K562 (cell line): ENCODE results near the gene GZMB. TPM values are rescaled to one million over a fixed set of nuclear protein-coding genes. Genes with fewer than 3 reads are reported as not detected.

Experiments used
- ATAC-seq: fragments of 200-7000 bp; cut with Tn5 transposase; 3 replicates; pipeline ENCODE4 v1.9.1; 2020; ENCODE audit warnings: moderate library complexity
- BruUV-seq: library from RNA; stranded (reverse); fragments of 400-500 nt; replicated peaks from 2 replicates; lab custom pipeline; 2021; lab: Mats Ljungman, UMichigan
- CTCF ChIA-PET: fragments of 300-600 bp; formaldehyde crosslinking; extraction: SDS; loops from one replicate; lab custom pipeline; 2021; ENCODE audit warnings: low intra/inter-chr PET ratio; lab: Yijun Ruan, JAX
- POLR2A ChIA-PET: fragments of 300-600, 350-650 bp; sonication (Branson Sonifier 250); formaldehyde crosslinking; extraction: SDS; loops from one replicate; lab custom pipeline; 2021; ENCODE audit warnings: antibody characterized with exemption, inconsistent platforms; lab: Yijun Ruan, JAX
- DNase-seq, 4 experiments: peaks; one replicate each; pipeline versions ENCODE4 v3.0.0 to v3.0.0-alpha.2; 2011 to 2018; ENCODE audit warnings: low spot score in 3 of 4, mixed read lengths in 3 of 4; ENCODE audit errors: extremely low read depth in 1 of 4
- FAIRE-seq: peaks from 2 replicates; lab custom pipeline; 2011; peaks lifted over from hg19 to GRCh38; lab: Jason Lieb, UNC
- H2AFZ ChIP-seq: 2 replicates; pipeline ENCODE4 v1.6.0; 2011; ENCODE audit warnings: low read depth, low read length, control low read depth, inconsistent platforms
- H3K27ac ChIP-seq: fragments of 200-600 bp; 3 replicates; pipeline ENCODE4 v1.8.0; 2011; ENCODE audit warnings: low read depth, mild to moderate bottlenecking, control low read depth, inconsistent platforms, low read length, moderate library complexity, mixed read lengths; ENCODE audit errors: extremely low read depth
- H3K27me3 ChIP-seq, 2 experiments: fragments of 300-600 bp in 1 of 2; 2 replicates in 1 of 2; 3 replicates in 1 of 2; pipeline versions ENCODE4 v1.6.0 to v1.8.0; 2011; ENCODE audit warnings: inconsistent platforms in 2 of 2, low read length in 2 of 2, mild to moderate bottlenecking in 1 of 2, mixed read lengths in 1 of 2, moderate library complexity in 1 of 2; ENCODE audit not compliant: control insufficient read depth in 2 of 2, insufficient read depth in 2 of 2
- H3K36me3 ChIP-seq: fragments of 300-600 bp; 3 replicates; pipeline ENCODE4 v1.8.0; 2011; ENCODE audit warnings: mild to moderate bottlenecking, low read length, inconsistent platforms; ENCODE audit not compliant: control insufficient read depth, insufficient read depth
- H3K4me1 ChIP-seq, 2 experiments: fragments of 200-600 bp in 1 of 2; replicated peaks in 1 of 2; 2 replicates in 1 of 2; 3 replicates in 1 of 2; pipeline versions ENCODE4 v1.5.1 to v1.8.0; 2011; ENCODE audit warnings: inconsistent platforms in 2 of 2, low read length in 2 of 2, mild to moderate bottlenecking in 1 of 2, mixed read lengths in 1 of 2, moderate library complexity in 1 of 2; ENCODE audit not compliant: control insufficient read depth in 2 of 2, insufficient read depth in 2 of 2
- H3K4me2 ChIP-seq: 2 replicates; pipeline ENCODE4 v1.6.1; 2011; ENCODE audit warnings: low read length, control low read depth, inconsistent platforms, mixed read lengths; ENCODE audit not compliant: insufficient read depth
- H3K4me3 ChIP-seq: fragments of 200-600 bp; sonication (generic), shearing (Covaris generic); 2 replicates; pipeline ENCODE4 v1.5.1; 2016; ENCODE audit warnings: control low read depth, inconsistent platforms
- H3K79me2 ChIP-seq: fragments of 200-600 bp; 3 replicates; pipeline ENCODE4 v1.8.0; 2011; ENCODE audit warnings: low read length, inconsistent platforms; ENCODE audit not compliant: control insufficient read depth, insufficient read depth
- H3K9ac ChIP-seq, 2 experiments: 2 replicates each; pipeline versions ENCODE4 v1.6.0 to v1.6.1; 2011; ENCODE audit warnings: low read depth in 2 of 2, low read length in 2 of 2, control low read depth in 1 of 2, inconsistent platforms in 1 of 2, mild to moderate bottlenecking in 1 of 2, mixed read lengths in 1 of 2; ENCODE audit not compliant: insufficient read depth in 1 of 2
- H3K9me1 ChIP-seq: one replicate; pipeline ENCODE4 v1.6.0; 2011; ENCODE audit warnings: inconsistent platforms, mild to moderate bottlenecking, low read length, moderate library complexity; ENCODE audit not compliant: control insufficient read depth, insufficient read depth
- H3K9me3 ChIP-seq: replicated peaks from 2 replicates; pipeline ENCODE4 v1.5.1; 2011; ENCODE audit warnings: low read depth, low read length, inconsistent platforms; ENCODE audit not compliant: control insufficient read depth, insufficient read depth
- H4K20me1 ChIP-seq: replicated peaks from 2 replicates; pipeline ENCODE4 v1.6.1; 2011; ENCODE audit warnings: low read length, inconsistent platforms, mixed read lengths; ENCODE audit not compliant: control insufficient read depth, insufficient read depth
- GABPA ChIP-seq: fragments of 200-800 bp; sonication (Bioruptor generic); conservative IDR thresholded peaks from 2 replicates; pipeline ENCODE4 v1.6.1; 2016; ENCODE audit warnings: low read depth, missing genetic modification characterization, missing compliant biosample characterization
- HDAC1 ChIP-seq, 2 experiments: fragments of 450-650 bp; IDR thresholded peaks; 2 replicates each; pipeline ENCODE4 v1.6.1; 2016 to 2017; ENCODE audit warnings: inconsistent platforms in 1 of 2, mild to moderate bottlenecking in 1 of 2, moderate library complexity in 1 of 2
- HNRNPH1 ChIP-seq: fragments of 200-400 bp; formaldehyde crosslinking; optimal IDR thresholded peaks from 2 replicates; pipeline ENCODE3; 2017; ENCODE audit warnings: low read depth, mild to moderate bottlenecking, low read length, moderate library complexity
- RBM14 ChIP-seq: fragments of 200-400 bp; formaldehyde crosslinking; IDR thresholded peaks from 2 replicates; pipeline ENCODE4 v1.6.1; 2018; ENCODE audit warnings: low read depth, mild to moderate bottlenecking, low read length, moderate library complexity, borderline replicate concordance; ENCODE audit not compliant: insufficient read depth
- THRAP3 ChIP-seq: fragments of 450-650 bp; IDR thresholded peaks from 2 replicates; pipeline ENCODE4 v1.6.1; 2016; ENCODE audit warnings: mild to moderate bottlenecking, inconsistent platforms, borderline replicate concordance
- ZBTB17 ChIP-seq: fragments of 450-650 bp; formaldehyde crosslinking; IDR thresholded peaks from 2 replicates; pipeline ENCODE4 v1.4.0; 2020; ENCODE audit warnings: mild to moderate bottlenecking
- ZC3H8 ChIP-seq: fragments of 450-650 bp; IDR thresholded peaks from 2 replicates; pipeline ENCODE4 v1.6.1; 2017
- ZNF175 ChIP-seq: fragments of 200-800 bp; sonication (Bioruptor generic); IDR thresholded peaks from 2 replicates; pipeline ENCODE4 v1.6.1; 2016; ENCODE audit warnings: low read depth, mild to moderate bottlenecking, missing genetic modification characterization, missing compliant biosample characterization
- WGBS: fragments of 100-300 bp; shearing (Covaris generic); methylation state at CpG from one replicate; pipeline ENCODE4 v1.1.6; 2016; ENCODE audit warnings: low coverage, mixed read lengths; ENCODE audit not compliant: insufficient coverage; ENCODE audit errors: missing lambda C conversion rate; 5-methylcytosine and 5-hydroxymethylcytosine counted together
- in situ Hi-C: fragments of 300-500 bp; cut with MboI; formaldehyde crosslinking; loops from 4 replicates; pipeline ENCODE4 v1.15.0; 2018; ENCODE audit warnings: inconsistent platforms, mixed read lengths
- intact Hi-C: fragments of 100-400 bp; cut with micrococcal nuclease; formaldehyde crosslinking; loops from 2 replicates; pipeline ENCODE4 v1.14.2; 2022
- polyA plus RNA-seq, 8 experiments: library from polyadenylated mRNA; depleted of rRNA in 4 of 8; stranded (reverse) in 5 of 8; unstranded in 3 of 8; fragments of >200 nt; fragmentation: Nextera tagmentation in 2 of 8; fragmentation: Illumina TruSeq in 1 of 8; extraction: Ambion mirVana in 2 of 8; extraction: Trizol in 1 of 8; gene quantifications; 2 replicates each; pipeline versions ENCODE4 v1.2.1 to v1.2.3, GENCODE V29; 2011 to 2014; ENCODE audit warnings: inconsistent platforms in 1 of 8, missing spikeins in 1 of 8
- total RNA-seq, 7 experiments: library from RNA; depleted of rRNA in 6 of 7; stranded (reverse); fragments of >200 nt in 6 of 7; fragmentation: Illumina TruSeq in 2 of 7; extraction: Trizol in 2 of 7; gene quantifications; 2 replicates each; pipeline versions ENCODE4 v1.2.1 to v1.2.3, GENCODE V29; 2011 to 2021; ENCODE audit warnings: low replicate concordance in 1 of 7

GZMB gene
- total and polyA plus RNA-seq, 9 of the 15 experiments (the other 6 are each of a cell fraction or from before 2014, with no cell fraction given), result 0.08 to 0.95 (median 0.68) TPM; not detected in 6

GRCh38 chr14:24674204-24674970 is 40.4 kb upstream of the GZMB start:
- WGBS, result 0% methylated on average over 4 of the region's 5 CpGs
- Histone ChIP-seq H4K20me1 (no peaks in the 10 kb centered on the region), H3K27ac (no peak overlapping the region), H3K4me1 (no peaks in the 10 kb centered on the region; a peak in 1 of 5 replicates), H3K4me2 (no peak overlapping the region), H3K9me1 (no peaks in the 10 kb centered on the region), H3K79me2 (no peaks in the 10 kb centered on the region)
- no peak for ATAC-seq
- in situ Hi-C loops, result no loop called here
- FAIRE-seq, result no peak
- TF ChIP-seq HNRNPH1 (no peak), ZC3H8 (no peak), HDAC1 (IDR thresholded peaks at IDR 0.05) (no peak), GABPA (tag) (0 out of 2 replicates have a peak, but pooled peaks have one; percentile 11), ZNF175 (CRISPR knock-in tag) (no peak), THRAP3 (no peak), ZBTB17 (CRISPR knock-in tag) (no peak), RBM14 (no peak)
- TF ChIP-seq, all 486 proteins: peak for 1
- Histone ChIP-seq H2AFZ (no peak overlapping the region), H3K36me3 (no peaks in the 10 kb centered on the region), H3K4me3 (no peak overlapping the region), H3K9me3 (no peaks in the 10 kb centered on the region), H3K27me3 (no peaks in the 10 kb centered on the region), H3K9ac (no peak overlapping the region)
- CTCF ChIA-PET, result no interaction called here
- DNase-seq, result no peak
- intact Hi-C loops, result no loop called here
- BruUV-seq, result no TSS peak
- POLR2A ChIA-PET, result no interaction called here
